GM19025 (cell line): ENCODE data around the gene POFUT2.

Experiments
- ATAC-seq: cut with Tn5 transposase; IDR thresholded peaks from one replicate; pipeline ENCODE4 v1.9.1; 2021; ENCODE audit warnings: mild to moderate bottlenecking, low read depth, moderate library complexity; ENCODE audit not compliant: unreplicated experiment

POFUT2 gene

DNA sequence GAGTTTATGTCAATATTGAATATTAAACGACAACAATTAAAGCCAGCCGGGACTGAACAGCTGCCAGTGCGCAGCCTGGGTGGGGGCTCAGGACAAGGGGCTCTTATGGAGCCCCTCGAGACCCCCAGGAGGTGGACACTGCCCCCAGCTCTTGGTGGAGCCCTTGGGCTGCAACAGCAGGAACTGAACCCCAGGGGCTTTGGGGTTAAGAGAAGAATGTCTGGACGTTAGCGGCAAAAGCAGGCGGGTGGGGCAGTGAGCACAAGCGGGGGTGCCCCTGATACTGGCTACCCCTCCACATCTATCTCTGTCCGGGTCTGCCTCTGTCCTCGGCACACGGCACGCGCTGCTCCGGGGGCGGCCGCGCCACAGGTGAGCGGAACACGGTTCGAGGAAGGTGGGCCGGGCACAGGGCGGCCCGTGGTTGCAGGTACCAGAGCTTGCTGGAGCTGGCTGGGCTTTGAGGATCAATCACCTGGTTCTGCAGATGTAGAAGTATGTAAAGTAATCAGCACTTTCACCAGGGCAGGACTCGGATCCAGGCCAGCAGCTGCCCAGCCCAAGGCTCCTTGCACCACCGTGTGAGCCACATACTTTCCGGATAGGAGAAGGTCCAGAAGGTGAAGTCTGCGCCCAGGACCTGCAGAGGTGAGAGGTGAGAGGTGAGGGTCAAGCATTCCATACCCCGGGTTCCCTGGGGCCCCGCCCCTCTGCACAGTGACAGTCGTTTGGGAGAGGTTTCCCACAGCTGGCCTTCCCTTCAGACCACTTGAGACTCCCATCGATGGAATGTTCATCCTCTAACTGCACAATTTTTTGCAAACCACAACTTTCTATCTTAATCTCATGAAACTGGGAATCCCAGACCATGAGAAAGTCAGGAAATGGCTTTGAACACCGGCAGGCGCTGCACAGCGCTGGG lies 12.4 kb upstream of the POFUT2 start:
- ATAC-seq: no peak

GRCh38 chr21:45299026-45299863 lies 11.6 kb upstream of the POFUT2 start:
- no peak for ATAC-seq

GRCh38 chr21:45297869-45298268 lies 10.2 kb upstream of the POFUT2 start:
- no peak for ATAC-seq

DNA sequence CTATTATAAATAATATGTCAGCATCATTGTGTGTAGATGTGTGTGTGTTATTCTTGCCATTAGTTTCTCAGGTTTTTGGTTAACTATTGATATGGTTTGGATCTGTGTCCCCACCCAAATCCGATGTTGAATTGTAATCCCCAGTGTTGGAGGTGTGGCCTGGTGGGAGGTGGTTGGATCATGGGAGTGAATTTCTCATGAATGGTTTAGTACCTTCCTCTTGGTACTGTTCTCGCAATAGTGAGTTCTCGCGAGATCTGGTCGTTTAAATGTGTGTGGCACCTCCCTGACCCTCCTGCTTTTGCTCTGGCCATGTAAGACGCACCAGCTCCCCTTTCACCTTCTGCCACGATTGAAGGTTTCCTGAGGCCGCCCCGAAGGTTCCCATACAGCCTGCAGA lies 9.6 kb upstream of the POFUT2 start:
- no peak for ATAC-seq

GRCh38 chr21:45296638-45297037 lies 8.9 kb upstream of the POFUT2 start:
- no peak for ATAC-seq

GRCh38 chr21:45295576-45296365 lies 8.1 kb upstream of the POFUT2 start:
- no peak for ATAC-seq

GRCh38 chr21:45294509-45295291 lies 7.0 kb upstream of the POFUT2 start:
- ATAC-seq: no peak

- ATAC-seq: no peak
These were observed 6.2 kb upstream of the POFUT2 start for GRCh38 chr21:45293726-45294401.

DNA sequence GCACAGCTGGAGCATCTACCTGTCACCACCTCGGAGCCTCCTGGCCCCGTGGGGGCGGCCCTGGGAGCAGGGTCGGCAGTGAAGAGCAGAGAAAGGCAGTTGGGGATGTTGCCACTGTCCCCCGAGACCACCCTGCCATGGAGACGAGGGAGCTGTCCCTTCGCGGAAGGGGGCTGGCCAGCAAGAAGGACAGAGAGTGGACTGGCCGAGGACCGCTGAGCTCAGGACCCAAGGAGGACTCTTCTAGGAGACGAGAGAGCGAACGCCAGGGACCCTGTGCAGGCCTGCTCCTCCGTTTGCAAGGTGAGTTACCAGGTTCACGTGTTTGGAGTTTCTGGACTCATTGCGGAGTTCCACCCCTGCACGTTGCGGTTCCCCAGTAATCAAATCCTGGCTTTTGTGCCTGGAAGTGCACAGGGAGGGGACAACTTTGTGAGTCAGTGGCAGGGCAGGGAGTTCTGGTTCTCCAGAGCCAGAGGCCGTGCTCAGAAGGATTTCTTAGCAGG lies 5.6 kb upstream of the POFUT2 start:
- ATAC-seq: no peak

- no peak for ATAC-seq
These were observed 4.9 kb upstream of the POFUT2 start for GRCh38 chr21:45292399-45293219.

GRCh38 chr21:45291613-45292398 lies 4.1 kb upstream of the POFUT2 start:
- no peak for ATAC-seq

GRCh38 chr21:45290948-45291612 lies 3.4 kb upstream of the POFUT2 start:
- ATAC-seq: no peak

GRCh38 chr21:45289655-45290515 lies 2.2 kb upstream of the POFUT2 start:
- ATAC-seq: no peak

- ATAC-seq: no peak
These were observed 1.4 kb upstream of the POFUT2 start for GRCh38 chr21:45289134-45289533.

DNA sequence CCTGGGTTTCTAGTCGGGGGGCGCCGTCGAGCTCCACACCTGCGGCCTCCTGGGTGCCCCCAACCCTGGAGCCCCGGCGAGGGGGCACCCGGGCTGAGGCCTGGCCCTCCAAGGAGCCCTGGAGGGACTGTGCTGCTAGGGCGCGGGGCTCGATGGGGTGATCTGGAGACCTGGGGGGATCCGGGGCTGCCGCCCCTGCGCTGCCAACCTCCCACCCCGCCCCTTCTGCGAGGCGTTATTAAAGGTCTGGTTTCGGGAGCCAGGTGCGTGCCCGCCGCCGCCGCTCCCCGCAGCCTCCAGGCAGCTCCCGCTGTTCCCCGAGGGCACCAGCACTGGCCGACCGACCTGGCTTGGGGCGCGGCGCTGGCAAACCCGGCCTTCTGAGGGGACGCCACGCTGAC lies 746 bp upstream of the POFUT2 start:
- no peak for ATAC-seq
